GM18520 (cell line): ENCODE data around the gene ALOX12.
"Not testable (repeated sequence)": the region's sequence is repeated elsewhere in the genome, so short reads cannot be mapped to it uniquely, and the experiment has no call there.

Source experiments
- ATAC-seq: cut with Tn5 transposase; IDR thresholded peaks from one replicate; pipeline ENCODE4 v1.9.1; 2021; ENCODE audit not compliant: unreplicated experiment

ALOX12 gene

GRCh38 chr17:6995500-6996255 is at the start of gene ALOX12:
ALOX12 (plus strand) TSS chr17:6996049; CDS start chr17:6996118, 69 bp downstream.
- no peak for ATAC-seq

- no peak for ATAC-seq
These were observed 48.1 kb upstream of the ALOX12 start for GRCh38 chr17:6947745-6948144.

- no peak for ATAC-seq
These were observed 47.3 kb upstream of the ALOX12 start for GRCh38 chr17:6948562-6948961.

GRCh38 chr17:6948976-6949375 is 46.9 kb upstream of the ALOX12 start:
- no peak for ATAC-seq

- not testable (repeated sequence) for ATAC-seq
These were observed 44.9 kb upstream of the ALOX12 start for GRCh38 chr17:6950938-6951337.

GRCh38 chr17:6953689-6954088 is 42.2 kb upstream of the ALOX12 start:
- ATAC-seq, result no peak

- ATAC-seq, result no peak
These were observed 36.1 kb upstream of the ALOX12 start for GRCh38 chr17:6959700-6960099.

- ATAC-seq, result no peak
These were observed 26.5 kb upstream of the ALOX12 start for GRCh38 chr17:6969323-6969726.

GRCh38 chr17:6970992-6971391 is 24.9 kb upstream of the ALOX12 start:
- ATAC-seq, result no peak

GRCh38 chr17:6979440-6979839 is 16.4 kb upstream of the ALOX12 start:
- not testable (repeated sequence) for ATAC-seq

GRCh38 chr17:6981426-6981825 is 14.4 kb upstream of the ALOX12 start:
- no peak for ATAC-seq

- no peak for ATAC-seq
These were observed 10.6 kb upstream of the ALOX12 start for GRCh38 chr17:6985266-6985665.

- no peak for ATAC-seq
These were observed 9.2 kb upstream of the ALOX12 start for GRCh38 chr17:6986676-6987075.

GRCh38 chr17:6989779-6990178 is 6.1 kb upstream of the ALOX12 start:
- no peak for ATAC-seq

- not testable (repeated sequence) for ATAC-seq
These were observed 2.2 kb upstream of the ALOX12 start for GRCh38 chr17:6993613-6994056.

GRCh38 chr17:6994118-6994598 is 1.7 kb upstream of the ALOX12 start:
- ATAC-seq, result no peak

GRCh38 chr17:6994666-6995256 is 1.1 kb upstream of the ALOX12 start:
- no peak for ATAC-seq

- ATAC-seq, result no peak
These were observed 585 bp downstream of the ALOX12 start for GRCh38 chr17:6996256-6997011.

GRCh38 chr17:6997171-6997570 is 1.3 kb downstream of the ALOX12 start:
- no peak for ATAC-seq

- no peak for ATAC-seq
These were observed 3.1 kb downstream of the ALOX12 start for GRCh38 chr17:6998855-6999508.

- ATAC-seq, result no peak
These were observed 5.6 kb downstream of the ALOX12 start for GRCh38 chr17:7001318-7001961.
